SK-N-SH (cell line): ENCODE results near the gene MYPN. TPM values are rescaled to one million over a fixed set of nuclear protein-coding genes. Genes with fewer than 3 reads are reported as not detected.

ENCODE experiments used
- polyA plus RNA-seq, 3 experiments: library from polyadenylated mRNA; depleted of rRNA; stranded (reverse); fragments of >200 nt; gene quantifications; 2 replicates each; pipeline ENCODE4 v1.2.3, GENCODE V29; 2012

The MYPN gene
- polyA plus RNA-seq, 1 of the 3 experiments (the other 2 are of a cell fraction): 0.43 TPM

Other genes with a start within 250 kb of the MYPN start
- gene SIRT1, start 224.8 kb upstream of the MYPN start, polyA plus RNA-seq (2012; rRNA removed): 6.0 and 7.0 TPM in 2 replicates
- 16.2 and 24.3 TPM in 2 replicates for gene HERC4, start 34.2 kb upstream of the MYPN start, polyA plus RNA-seq (2012; rRNA removed)
- gene ATOH7, start 122.6 kb downstream of the MYPN start, polyA plus RNA-seq (2012; rRNA removed): 0.08 and 0.12 TPM in 2 replicates
- gene HNRNPH3, start 222.6 kb downstream of the MYPN start, polyA plus RNA-seq (2012; rRNA removed): 58.4 and 73.0 TPM in 2 replicates
- 0.94 and 1.4 TPM in 2 replicates for gene PBLD, start 223.4 kb downstream of the MYPN start, polyA plus RNA-seq (2012; rRNA removed)